DND-41 (cell line): ENCODE results near the gene KIT.

Source experiments
- EZH2 ChIP-seq: IDR thresholded peaks from 3 replicates; pipeline ENCODE4 v1.6.1; 2012; ENCODE audit warnings: borderline replicate concordance, low read depth, mild to moderate bottlenecking, moderate library complexity, low read length, inconsistent platforms; ENCODE audit not compliant: severe bottlenecking
- TF ChIP-seq, protein P1 (sequence below): IDR thresholded peaks from 2 replicates; pipeline ENCODE4 v1.5.1; 2012; ENCODE audit warnings: borderline replicate concordance, low read length, moderate library complexity, mild to moderate bottlenecking; ENCODE audit not compliant: poor library complexity, severe bottlenecking; ENCODE audit errors: extremely low read depth

DNA sequence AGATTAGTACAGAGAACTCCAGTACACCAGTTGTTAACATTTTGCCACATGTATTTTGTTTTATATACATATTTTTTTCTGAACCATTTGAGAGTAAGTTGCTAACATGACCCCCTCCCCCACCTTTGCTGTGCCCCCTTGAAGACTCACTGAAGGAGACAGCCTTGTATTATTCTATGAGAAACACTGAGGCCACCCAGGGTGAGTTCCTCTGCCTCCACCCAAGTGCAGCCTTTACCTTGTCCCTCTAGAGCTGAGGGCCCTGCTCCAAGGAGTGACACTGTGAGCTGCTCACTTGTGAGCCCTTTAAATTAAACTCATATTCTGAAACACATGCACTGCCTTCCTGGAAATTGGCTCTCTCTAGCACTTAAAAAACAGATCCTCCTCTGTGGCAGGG is 21.1 kb downstream of the KIT start:
- TF ChIP-seq, protein P1, sequence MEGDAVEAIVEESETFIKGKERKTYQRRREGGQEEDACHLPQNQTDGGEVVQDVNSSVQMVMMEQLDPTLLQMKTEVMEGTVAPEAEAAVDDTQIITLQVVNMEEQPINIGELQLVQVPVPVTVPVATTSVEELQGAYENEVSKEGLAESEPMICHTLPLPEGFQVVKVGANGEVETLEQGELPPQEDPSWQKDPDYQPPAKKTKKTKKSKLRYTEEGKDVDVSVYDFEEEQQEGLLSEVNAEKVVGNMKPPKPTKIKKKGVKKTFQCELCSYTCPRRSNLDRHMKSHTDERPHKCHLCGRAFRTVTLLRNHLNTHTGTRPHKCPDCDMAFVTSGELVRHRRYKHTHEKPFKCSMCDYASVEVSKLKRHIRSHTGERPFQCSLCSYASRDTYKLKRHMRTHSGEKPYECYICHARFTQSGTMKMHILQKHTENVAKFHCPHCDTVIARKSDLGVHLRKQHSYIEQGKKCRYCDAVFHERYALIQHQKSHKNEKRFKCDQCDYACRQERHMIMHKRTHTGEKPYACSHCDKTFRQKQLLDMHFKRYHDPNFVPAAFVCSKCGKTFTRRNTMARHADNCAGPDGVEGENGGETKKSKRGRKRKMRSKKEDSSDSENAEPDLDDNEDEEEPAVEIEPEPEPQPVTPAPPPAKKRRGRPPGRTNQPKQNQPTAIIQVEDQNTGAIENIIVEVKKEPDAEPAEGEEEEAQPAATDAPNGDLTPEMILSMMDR: no peak
- TF ChIP-seq EZH2: no peak
